PC-9 (cell line): ENCODE data around the gene ATP6V1G2.

Experiments
- CTCF ChIP-seq: fragments of 200-600 bp; sonication (generic); conservative IDR thresholded peaks from 2 replicates; pipeline ENCODE4 v1.6.1; 2017; ENCODE audit warnings: mixed run types, antibody characterized with exemption, mild to moderate bottlenecking, moderate library complexity
- EZH2 ChIP-seq: fragments of 200-600 bp; sonication (generic); IDR thresholded peaks from 2 replicates; pipeline ENCODE4 v1.8.0; 2017; ENCODE audit warnings: antibody characterized with exemption, low read depth

GRCh38 chr6:31580438-31580740 is 34.0 kb upstream of the ATP6V1G2 start:
- TF ChIP-seq CTCF (no peak), EZH2 (no peak)
